Lower lobe of right lung (tissue), 2 donors: ENCODE data around the gene CELSR3. TPM values are rescaled to one million over a fixed set of nuclear protein-coding genes. Genes with fewer than 3 reads are reported as not detected.

Source experiments
- ATAC-seq, 2 donors: fragments of 200-7000 bp; cut with Tn5 transposase; one replicate each; pipeline ENCODE4 v1.9.1; 2020 to 2022; ENCODE audit warnings: mild to moderate bottlenecking in 2 of 2, moderate library complexity in 2 of 2
- DNase-seq: peaks from one replicate; pipeline ENCODE4 v3.0.0-alpha.2; 2020
- H3K27ac ChIP-seq: fragments of 200-600 bp; one replicate; pipeline ENCODE4 v1.8.0; 2022
- H3K27me3 ChIP-seq: fragments of 200-600 bp; one replicate; pipeline ENCODE4 v1.8.0; 2022; ENCODE audit warnings: low read depth
- H3K36me3 ChIP-seq: fragments of 200-600 bp; one replicate; pipeline ENCODE4 v1.8.0; 2022; ENCODE audit warnings: mild to moderate bottlenecking
- H3K4me1 ChIP-seq: fragments of 200-600 bp; one replicate; pipeline ENCODE4 v1.8.0; 2022
- H3K4me3 ChIP-seq: fragments of 200-600 bp; one replicate; pipeline ENCODE4 v1.8.0; 2022; ENCODE audit warnings: mild to moderate bottlenecking
- H3K9me3 ChIP-seq: fragments of 200-600 bp; one replicate; pipeline ENCODE4 v1.8.0; 2022
- intact Hi-C: fragments of 100-400 bp; cut with DNase I; formaldehyde crosslinking; loops from one replicate; pipeline ENCODE4 v1.11.0; 2022
- total RNA-seq: library from RNA; stranded (reverse); fragmentation: NEBNext Ultra II Directional; extraction: Animal tissue kit (Norgen Biotek cat#: 25700); gene quantifications from one replicate; pipeline ENCODE4 v1.2.1, GENCODE V29; 2021
- TF ChIP-seq, protein P1 (sequence below): fragments of 200-600 bp; IDR thresholded peaks from one replicate; pipeline ENCODE4 v1.8.0; 2022; ENCODE audit warnings: antibody characterized with exemption, mild to moderate bottlenecking
- donor health status: DM: no; HTN: yes; CAD: no; lungs with severe emphysema.

The CELSR3 gene
- total RNA-seq, 1 donor from 2014 or later: 1.0 TPM

- Histone ChIP-seq H3K36me3 (no peaks in the 10 kb centered on the region), H3K27ac (peak overlapping the region; percentile 77), H3K4me1 (peaks cover 21% of the 10 kb centered on the region), H3K9me3 (no peaks in the 10 kb centered on the region), H3K4me3 (peak overlapping the region; percentile 66), H3K27me3 (peaks cover 38% of the 10 kb centered on the region)
- intact Hi-C loops: no loop called here
- no peak for ATAC-seq
- TF ChIP-seq, protein P1, sequence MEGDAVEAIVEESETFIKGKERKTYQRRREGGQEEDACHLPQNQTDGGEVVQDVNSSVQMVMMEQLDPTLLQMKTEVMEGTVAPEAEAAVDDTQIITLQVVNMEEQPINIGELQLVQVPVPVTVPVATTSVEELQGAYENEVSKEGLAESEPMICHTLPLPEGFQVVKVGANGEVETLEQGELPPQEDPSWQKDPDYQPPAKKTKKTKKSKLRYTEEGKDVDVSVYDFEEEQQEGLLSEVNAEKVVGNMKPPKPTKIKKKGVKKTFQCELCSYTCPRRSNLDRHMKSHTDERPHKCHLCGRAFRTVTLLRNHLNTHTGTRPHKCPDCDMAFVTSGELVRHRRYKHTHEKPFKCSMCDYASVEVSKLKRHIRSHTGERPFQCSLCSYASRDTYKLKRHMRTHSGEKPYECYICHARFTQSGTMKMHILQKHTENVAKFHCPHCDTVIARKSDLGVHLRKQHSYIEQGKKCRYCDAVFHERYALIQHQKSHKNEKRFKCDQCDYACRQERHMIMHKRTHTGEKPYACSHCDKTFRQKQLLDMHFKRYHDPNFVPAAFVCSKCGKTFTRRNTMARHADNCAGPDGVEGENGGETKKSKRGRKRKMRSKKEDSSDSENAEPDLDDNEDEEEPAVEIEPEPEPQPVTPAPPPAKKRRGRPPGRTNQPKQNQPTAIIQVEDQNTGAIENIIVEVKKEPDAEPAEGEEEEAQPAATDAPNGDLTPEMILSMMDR: peak; percentile 28
- DNase-seq: no peak
These were observed 1.6 kb upstream of the CELSR3 start for GRCh38 chr3:48664313-48664644.

- Histone ChIP-seq H3K4me1 (peaks cover 21% of the 10 kb centered on the region), H3K27ac (peak overlapping the region; percentile 77), H3K9me3 (no peaks in the 10 kb centered on the region), H3K27me3 (peaks cover 38% of the 10 kb centered on the region), H3K36me3 (no peaks in the 10 kb centered on the region), H3K4me3 (peak overlapping the region; percentile 66)
- ATAC-seq (peak; percentile 91 to 92), DNase-seq (peak; percentile 93)
- TF ChIP-seq, protein P1: peak; percentile 64
- intact Hi-C loops: no loop called here
These were observed 1.0 kb upstream of the CELSR3 start for GRCh38 chr3:48663489-48664312.

DNA sequence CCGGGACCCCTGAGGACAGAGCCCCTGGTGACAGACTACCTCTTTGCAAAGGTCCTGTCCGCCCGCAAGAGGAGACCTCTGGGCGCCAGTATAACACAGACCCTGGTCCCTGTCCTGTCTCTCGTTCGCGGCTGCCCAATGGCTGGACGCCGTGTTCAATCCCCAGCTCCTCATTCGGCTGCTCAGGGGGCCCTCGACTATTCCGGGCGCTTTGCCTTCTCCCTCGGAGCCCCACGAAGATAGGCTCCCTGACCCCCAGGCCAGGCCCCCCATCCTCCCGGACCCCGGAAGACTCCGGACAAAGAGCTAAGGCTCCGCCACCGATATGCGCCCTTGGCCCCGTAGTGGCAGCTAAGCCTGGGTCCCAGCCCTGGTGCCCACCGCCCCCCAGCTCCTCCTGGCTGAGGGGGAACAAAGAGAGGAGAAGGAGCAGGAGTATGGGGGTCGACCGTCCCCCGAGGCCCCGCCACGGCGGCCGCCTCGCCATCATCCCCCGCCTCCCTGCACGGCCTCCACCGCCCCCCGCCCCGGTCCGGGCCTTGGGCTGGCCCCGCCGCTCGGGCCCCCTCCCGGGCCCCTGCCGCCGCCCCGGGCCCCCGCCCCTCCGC lies 437 bp downstream of the CELSR3 start:
- TF ChIP-seq, protein P1: no peak
- intact Hi-C loops: no loop called here
- peaks cover 22% of the 10 kb centered on the region for H3K4me1 ChIP-seq
- no peaks in the 10 kb centered on the region for H3K36me3 ChIP-seq
- no peaks in the 10 kb centered on the region for H3K9me3 ChIP-seq
- no peak overlapping the region for H3K4me3 ChIP-seq
- no peak for DNase-seq
- H3K27me3 ChIP-seq: peaks cover 38% of the 10 kb centered on the region
- no peak for ATAC-seq
- H3K27ac ChIP-seq: no peak overlapping the region

DNA sequence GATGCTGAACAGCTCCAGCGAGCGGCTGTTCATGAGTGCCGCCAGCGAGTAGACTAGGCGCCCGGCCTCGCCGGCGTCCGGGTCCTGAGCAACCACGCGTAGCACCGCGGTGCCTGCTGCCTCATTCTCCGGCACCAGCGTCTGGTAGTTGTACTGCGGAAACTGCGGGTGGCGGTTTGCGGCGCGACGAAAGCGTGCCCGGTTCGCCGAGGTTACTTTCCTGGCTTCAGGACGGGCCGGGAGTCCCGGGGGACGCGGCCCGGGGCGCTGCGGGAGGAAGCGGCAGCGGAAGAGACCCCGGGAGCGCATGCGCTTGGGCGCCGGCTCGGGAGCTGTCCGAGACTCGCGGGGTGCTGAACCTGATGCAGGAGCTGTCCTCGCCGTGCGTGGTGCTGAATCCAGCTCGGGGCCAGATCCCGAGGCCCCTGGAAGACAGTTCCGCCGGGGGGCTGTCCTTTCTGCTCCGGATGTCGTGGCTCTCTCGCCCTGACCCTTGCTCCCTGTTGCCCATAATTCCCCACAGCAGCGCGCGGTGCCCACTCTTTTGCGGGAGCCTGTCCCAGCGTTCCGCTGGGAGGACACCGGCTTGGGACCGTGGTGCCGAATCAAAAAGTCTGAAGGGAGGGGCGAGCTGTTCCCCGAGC lies 1.1 kb downstream of the CELSR3 start:
- DNase-seq: peak; percentile 74
- peak overlapping the region; percentile 39 for H3K4me3 ChIP-seq
- intact Hi-C loops: no loop called here
- TF ChIP-seq, protein P1: no peak
- H3K9me3 ChIP-seq: no peaks in the 10 kb centered on the region
- H3K4me1 ChIP-seq: peaks cover 28% of the 10 kb centered on the region
- peaks cover 38% of the 10 kb centered on the region for H3K27me3 ChIP-seq
- H3K36me3 ChIP-seq: no peaks in the 10 kb centered on the region
- H3K27ac ChIP-seq: no peak overlapping the region
- peak; percentile 31 to 63 for ATAC-seq

DNA sequence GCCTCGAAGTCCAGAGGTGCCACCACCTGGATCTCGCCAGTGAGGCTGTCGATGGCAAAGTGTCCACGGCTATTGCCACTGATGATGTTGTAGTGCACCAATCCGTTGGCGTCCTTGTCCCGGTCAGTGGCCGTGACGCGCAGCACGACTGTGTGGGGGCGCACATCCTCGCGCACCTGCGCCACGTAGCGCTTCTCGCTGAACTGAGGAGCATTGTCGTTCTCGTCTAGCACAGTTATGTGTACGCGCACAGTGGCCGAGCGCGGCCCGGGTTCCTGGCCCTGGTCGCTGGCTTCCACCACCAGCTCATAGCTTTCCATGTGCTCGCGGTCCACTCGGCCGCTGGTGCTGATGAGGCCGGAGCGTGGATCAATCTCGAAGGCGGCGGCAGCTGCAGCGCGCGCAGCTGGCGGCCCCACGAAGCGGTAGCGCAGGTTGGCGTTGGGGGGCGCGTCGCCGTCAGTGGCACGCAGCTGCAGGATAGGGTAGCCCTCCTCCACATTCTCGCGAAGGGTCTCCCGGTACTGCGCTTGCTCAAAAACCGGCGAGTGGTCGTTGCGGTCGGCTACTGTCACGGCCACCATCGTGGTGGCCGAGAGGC lies 1.8 kb downstream of the CELSR3 start:
- intact Hi-C loops: no loop called here
- Histone ChIP-seq H3K27me3 (peaks cover 38% of the 10 kb centered on the region), H3K36me3 (no peaks in the 10 kb centered on the region), H3K9me3 (no peaks in the 10 kb centered on the region), H3K4me1 (peaks cover 31% of the 10 kb centered on the region), H3K27ac (no peak overlapping the region), H3K4me3 (peak overlapping the region; percentile 39)
- DNase-seq (no peak), ATAC-seq (no peak)
- TF ChIP-seq, protein P1: no peak
